Fibroblast of lung (primary cell): ENCODE results near the gene SLC34A3. TPM values are rescaled to one million over a fixed set of nuclear protein-coding genes. Genes with fewer than 3 reads are reported as not detected.

Experiments
- DNase-seq, 2 donors: peaks; one replicate each; pipeline versions ENCODE4 v3.0.0 to v3.0.0-alpha.2; 2010; ENCODE audit warnings: low read depth in 2 of 2
- H2AFZ ChIP-seq: 2 replicates; pipeline ENCODE4 v1.5.1; 2012; ENCODE audit warnings: low read length, control low read depth, inconsistent platforms
- H3K27ac ChIP-seq: 2 replicates; pipeline ENCODE4 v1.5.1; 2011; ENCODE audit warnings: low read length, control low read depth; ENCODE audit not compliant: insufficient read depth
- H3K27me3 ChIP-seq: 2 replicates; pipeline ENCODE4 v1.5.1; 2011; ENCODE audit warnings: mild to moderate bottlenecking, low read length; ENCODE audit not compliant: control insufficient read depth, insufficient read depth
- H3K36me3 ChIP-seq: 2 replicates; pipeline ENCODE4 v1.5.1; 2011; ENCODE audit warnings: low read length; ENCODE audit not compliant: control insufficient read depth, insufficient read depth
- H3K4me1 ChIP-seq: 2 replicates; pipeline ENCODE4 v1.5.1; 2011; ENCODE audit warnings: low read length; ENCODE audit not compliant: control insufficient read depth, insufficient read depth; ENCODE audit errors: extremely low read depth
- H3K4me2 ChIP-seq: 2 replicates; pipeline ENCODE4 v1.5.1; 2011; ENCODE audit warnings: low read length, control low read depth; ENCODE audit not compliant: insufficient read depth; ENCODE audit errors: extremely low read depth
- H3K4me3 ChIP-seq, 4 experiments: fragments of 200-600 bp in 1 of 4; sonication (generic) in 1 of 4; replicated peaks in 1 of 4; 2 replicates each; pipeline ENCODE4 v1.5.1; 2011 to 2016; ENCODE audit warnings: low read length in 4 of 4, low read depth in 3 of 4, mild to moderate bottlenecking in 3 of 4, control low read depth in 2 of 4, inconsistent platforms in 1 of 4, mixed read lengths in 1 of 4; ENCODE audit not compliant: insufficient read depth in 1 of 4; ENCODE audit errors: control extremely low read depth in 1 of 4
- H3K79me2 ChIP-seq: 2 replicates; pipeline ENCODE4 v1.5.1; 2012; ENCODE audit warnings: mild to moderate bottlenecking, low read length, inconsistent platforms; ENCODE audit not compliant: control insufficient read depth, insufficient read depth
- H3K9ac ChIP-seq: 2 replicates; pipeline ENCODE4 v1.5.1; 2011; ENCODE audit warnings: mild to moderate bottlenecking, low read length, control low read depth; ENCODE audit not compliant: insufficient read depth
- H3K9me3 ChIP-seq: 2 replicates; pipeline ENCODE4 v1.5.1; 2012; ENCODE audit warnings: low read depth, low read length; ENCODE audit not compliant: control insufficient read depth, insufficient read depth
- H4K20me1 ChIP-seq: 2 replicates; pipeline ENCODE4 v1.5.1; 2011; ENCODE audit warnings: low read length; ENCODE audit not compliant: control insufficient read depth, insufficient read depth; ENCODE audit errors: extremely low read depth
- CTCF ChIP-seq, 2 donors: IDR thresholded peaks in 1 of 2; conservative IDR thresholded peaks in 1 of 2; 1 replicate in 1 of 2; 2 replicates in 1 of 2; pipeline ENCODE4 v1.5.1; 2011 to 2012; ENCODE audit warnings: low read length in 2 of 2, control low read depth in 1 of 2, inconsistent platforms in 1 of 2, low read depth in 1 of 2, mild to moderate bottlenecking in 1 of 2
- EZH2 ChIP-seq: IDR thresholded peaks from 2 replicates; pipeline ENCODE4 v1.5.1; 2012; ENCODE audit warnings: low read length, control low read depth, mild to moderate bottlenecking; ENCODE audit errors: missing control alignments
- polyA plus RNA-seq, 2 donors: library from polyadenylated mRNA; depleted of rRNA in 1 of 2; stranded (reverse) in 1 of 2; unstranded in 1 of 2; fragments of >200 nt; gene quantifications; 2 replicates each; pipeline ENCODE4 v1.2.1, GENCODE V29; 2011 to 2012; ENCODE audit warnings: missing spikeins in 1 of 2
- total RNA-seq: library from RNA; depleted of rRNA; stranded (reverse); fragments of >200 nt; gene quantifications from 2 replicates; pipeline ENCODE4 v1.2.1, GENCODE V29; 2014

The SLC34A3 gene
- total and polyA plus RNA-seq, 2 donors (not counting 1 experiment from before 2014, with no cell fraction given): not detected

- Histone ChIP-seq H3K9me3 (no peaks in the 10 kb centered on the region), H4K20me1 (no peaks in the 10 kb centered on the region), H3K4me2 (peak overlapping the region; percentile 96), H3K79me2 (peaks cover 38% of the 10 kb centered on the region), H3K27me3 (no peaks in the 10 kb centered on the region), H2AFZ (peak overlapping the region; percentile 16), H3K9ac (peak overlapping the region; percentile 89), H3K27ac (peak overlapping the region; percentile 95), H3K4me1 (peaks cover 6% of the 10 kb centered on the region), H3K4me3 (peak overlapping the region; percentile 61 to 76 (median 72)), H3K36me3 (peaks cover 18% of the 10 kb centered on the region)
- TF ChIP-seq EZH2: no peak
- TF ChIP-seq CTCF (conservative IDR thresholded peaks at IDR 0.05 in 1 of 2, IDR thresholded peaks at IDR 0.05 in 1 of 2; ENCODE audit: low read depth in 1 of 2, low read length in 2 of 2): no peak
- DNase-seq: peak; percentile 67 to 74
Observed at GRCh38 chr9:137240318-137240840, 9.7 kb downstream of the SLC34A3 start.

- peak within 1 kb of the TSS; percentile 96 for H3K4me2 ChIP-seq
- peak within 1 kb of the TSS; percentile 16 for H2AFZ ChIP-seq
- peaks cover 6% of the 10 kb centered on the region for H3K4me1 ChIP-seq
- H4K20me1 ChIP-seq: no peaks in the 10 kb centered on the region
- H3K27me3 ChIP-seq: no peaks in the 10 kb centered on the region
- TF ChIP-seq CTCF (conservative IDR thresholded peaks at IDR 0.05 in 1 of 2, IDR thresholded peaks at IDR 0.05 in 1 of 2; ENCODE audit: low read depth in 1 of 2, low read length in 2 of 2) (no peak), EZH2 (no peak)
- DNase-seq: peak; percentile 100
- peaks cover 38% of the 10 kb centered on the region for H3K79me2 ChIP-seq
- peak within 1 kb of the TSS; percentile 72 to 98 (median 88) for H3K4me3 ChIP-seq
- peak within 1 kb of the TSS; percentile 95 for H3K27ac ChIP-seq
- no peaks in the 10 kb centered on the region for H3K9me3 ChIP-seq
- peak within 1 kb of the TSS; percentile 89 for H3K9ac ChIP-seq
- peaks cover 18% of the 10 kb centered on the region for H3K36me3 ChIP-seq
Observed at GRCh38 chr9:137240841-137241489, 10.3 kb downstream of the SLC34A3 start, which contains the start of gene TUBB4B. TSS of gene TUBB4B (plus strand) at chr9:137241287. CDS start at chr9:137241361, 74 bp downstream.

- H3K4me3 ChIP-seq: peak overlapping the region; percentile 72 to 98 (median 88)
- no peaks in the 10 kb centered on the region for H4K20me1 ChIP-seq
- H2AFZ ChIP-seq: no peak overlapping the region
- no peaks in the 10 kb centered on the region for H3K9me3 ChIP-seq
- no peaks in the 10 kb centered on the region for H3K27me3 ChIP-seq
- H3K9ac ChIP-seq: peak overlapping the region; percentile 84
- H3K4me1 ChIP-seq: peaks cover 6% of the 10 kb centered on the region
- DNase-seq: peak; percentile 37
- H3K4me2 ChIP-seq: peak overlapping the region; percentile 84
- H3K79me2 ChIP-seq: peaks cover 38% of the 10 kb centered on the region
- peaks cover 18% of the 10 kb centered on the region for H3K36me3 ChIP-seq
- TF ChIP-seq EZH2 (no peak), CTCF (conservative IDR thresholded peaks at IDR 0.05 in 1 of 2, IDR thresholded peaks at IDR 0.05 in 1 of 2; ENCODE audit: low read depth in 1 of 2, low read length in 2 of 2) (no peak)
- peak overlapping the region; percentile 82 for H3K27ac ChIP-seq
Observed at GRCh38 chr9:137241490-137242268, 11.0 kb downstream of the SLC34A3 start.
